Measurements from ENCODE around the gene PITPNC1.
"Not testable (repeated sequence)": the region's sequence is repeated elsewhere in the genome, so short reads cannot be mapped to it uniquely, and the experiment has no call there.

Gene PITPNC1

DNA sequence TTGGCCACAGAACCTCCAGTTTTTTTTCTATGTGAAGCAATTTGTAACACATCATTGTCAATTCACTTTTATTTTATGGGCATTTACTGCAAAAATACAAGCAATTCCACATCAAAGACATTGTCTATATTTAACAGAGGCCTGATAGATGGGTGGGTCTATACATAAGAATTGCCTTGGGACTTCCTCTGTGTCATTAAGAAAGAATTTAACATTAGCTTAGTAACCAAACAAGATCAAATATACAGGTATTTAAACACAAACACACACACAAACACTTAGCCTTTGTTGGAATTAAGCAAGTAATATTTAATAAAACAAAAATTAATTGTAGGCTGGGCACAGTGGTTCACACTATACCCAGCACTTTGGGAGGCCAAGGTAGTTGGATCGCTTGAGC, 4.3 kb upstream of the PITPNC1 start:
- DNase-seq, result no peak

- DNase-seq, result peak; percentile 91
Measured at GRCh38 chr17:67374329-67375053, 2.6 kb upstream of the PITPNC1 start.

DNA sequence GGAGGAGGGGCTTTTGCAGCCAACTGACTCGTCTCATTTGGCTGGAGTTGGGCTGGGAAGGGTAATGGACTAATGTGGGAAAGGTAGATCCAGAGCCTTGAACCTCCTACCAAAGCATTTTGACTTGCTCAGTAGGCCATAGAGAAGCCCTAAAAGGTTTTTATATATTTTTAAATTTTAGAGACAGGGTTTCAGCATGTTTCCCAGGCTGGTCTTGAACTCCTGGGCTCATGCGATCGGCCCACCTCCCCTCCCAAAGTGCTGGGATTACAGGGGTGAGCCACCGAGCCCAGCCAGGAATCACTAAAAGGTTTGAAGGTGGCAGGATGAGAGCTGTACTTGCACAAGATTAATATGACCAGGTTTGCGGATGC, 2.0 kb upstream of the PITPNC1 start:
- no peak for DNase-seq

DNA sequence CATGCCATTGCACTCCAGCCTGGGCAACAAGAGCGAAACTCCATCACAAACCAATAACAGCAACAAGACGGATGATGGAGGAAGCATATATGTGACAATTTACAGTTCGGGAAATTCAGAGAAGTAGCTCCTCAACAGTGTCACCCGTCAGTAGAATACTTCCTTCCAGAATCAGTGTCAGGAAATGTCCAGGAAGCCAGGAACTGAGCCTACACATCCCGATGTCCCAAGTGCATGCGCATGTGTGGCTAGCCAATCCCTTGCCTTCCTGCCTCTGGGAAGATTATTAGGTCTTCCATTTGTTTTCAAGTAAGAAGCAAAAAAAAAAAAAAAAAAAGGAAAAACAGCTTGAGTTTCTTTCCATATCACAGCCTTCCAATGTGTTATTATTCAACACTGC, 1.4 kb upstream of the PITPNC1 start:
- no peak for DNase-seq

GRCh38 chr17:67376415-67376736, 705 bp upstream of the PITPNC1 start:
- DNase-seq, result no peak

GRCh38 chr17:67377488-67378453, 690 bp downstream of the PITPNC1 start:
- DNase-seq, result peak; percentile 46

GRCh38 chr17:67378454-67379250, 1.6 kb downstream of the PITPNC1 start:
- peak; percentile 77 for DNase-seq

GRCh38 chr17:67379251-67379630, 2.2 kb downstream of the PITPNC1 start:
- DNase-seq, result no peak

- peak; percentile 82 for DNase-seq
Measured at GRCh38 chr17:67381929-67382257, 4.8 kb downstream of the PITPNC1 start.

GRCh38 chr17:67385122-67385988, 8.3 kb downstream of the PITPNC1 start:
- DNase-seq, result no peak

DNA sequence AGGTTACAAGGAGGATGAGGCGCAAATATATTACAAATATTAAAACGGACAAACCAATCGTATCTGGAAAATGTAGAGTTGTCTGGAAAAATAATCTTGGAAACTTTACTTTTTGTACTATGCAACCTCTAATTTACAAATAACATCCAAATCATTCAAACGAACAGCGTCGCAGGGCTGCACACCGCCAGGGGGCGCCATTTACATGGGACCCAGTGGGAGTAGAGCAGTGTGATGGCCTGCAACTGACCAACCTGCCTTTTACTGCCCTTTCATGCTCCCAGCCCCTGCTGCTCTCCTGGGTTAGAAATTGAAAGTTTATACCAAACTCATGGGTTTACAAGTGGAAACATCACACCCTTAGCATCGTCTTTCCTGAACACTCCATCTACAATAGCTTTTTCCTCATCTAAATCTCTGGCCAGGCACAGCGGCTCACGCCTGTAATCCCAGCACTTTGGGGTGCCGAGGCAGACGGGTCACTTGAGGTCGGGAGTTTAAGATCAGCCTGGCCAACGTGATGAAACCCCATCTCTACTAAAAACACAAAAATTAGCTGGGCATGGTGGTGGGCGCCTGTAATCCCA, 10.0 kb downstream of the PITPNC1 start:
- peak; percentile 48 for DNase-seq

DNA sequence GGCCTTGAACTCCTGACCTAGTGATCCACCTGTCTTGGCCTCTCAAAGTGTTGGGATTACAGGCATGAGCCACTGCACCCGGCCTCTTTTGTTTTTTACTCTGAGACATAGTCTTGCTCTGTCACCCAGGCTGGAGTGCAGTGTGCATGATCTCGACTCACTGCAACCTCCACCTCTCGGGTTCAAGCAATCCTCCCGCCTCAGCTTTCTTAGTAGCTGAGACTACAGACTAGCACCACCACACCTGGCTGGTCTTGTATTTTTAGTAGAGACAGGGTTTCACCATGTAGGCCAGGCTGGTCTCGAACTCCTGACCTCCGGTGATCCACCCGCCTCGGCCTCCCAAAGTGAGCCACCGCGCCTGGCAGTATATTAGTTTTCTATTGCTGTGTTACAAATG, 11.5 kb downstream of the PITPNC1 start:
- DNase-seq, result not testable (repeated sequence)

DNA sequence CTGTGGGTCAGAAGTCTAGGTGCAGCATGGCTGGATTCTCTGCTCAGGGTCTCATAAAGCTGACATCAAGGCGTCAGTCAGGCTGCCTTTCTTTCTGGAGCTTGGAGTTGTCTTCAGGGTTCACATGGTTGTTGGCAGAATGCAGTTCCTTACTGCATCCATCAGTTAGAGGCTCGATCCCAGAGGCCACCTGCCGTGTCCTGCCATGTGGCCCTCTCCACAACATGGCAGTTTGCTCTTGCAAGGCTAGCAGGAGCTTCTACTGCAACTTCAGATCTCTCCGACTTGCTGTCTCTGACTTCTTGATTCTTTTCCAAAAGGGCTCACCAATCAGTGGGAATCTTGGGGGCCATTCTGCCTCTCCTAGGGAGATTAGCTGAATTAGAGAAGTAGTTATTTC, 11.9 kb downstream of the PITPNC1 start:
- DNase-seq, result no peak

GRCh38 chr17:67390006-67390645, 13.0 kb downstream of the PITPNC1 start:
- no peak for DNase-seq

- peak; percentile 35 for DNase-seq
Measured at GRCh38 chr17:67390646-67391361, 13.7 kb downstream of the PITPNC1 start.

DNA sequence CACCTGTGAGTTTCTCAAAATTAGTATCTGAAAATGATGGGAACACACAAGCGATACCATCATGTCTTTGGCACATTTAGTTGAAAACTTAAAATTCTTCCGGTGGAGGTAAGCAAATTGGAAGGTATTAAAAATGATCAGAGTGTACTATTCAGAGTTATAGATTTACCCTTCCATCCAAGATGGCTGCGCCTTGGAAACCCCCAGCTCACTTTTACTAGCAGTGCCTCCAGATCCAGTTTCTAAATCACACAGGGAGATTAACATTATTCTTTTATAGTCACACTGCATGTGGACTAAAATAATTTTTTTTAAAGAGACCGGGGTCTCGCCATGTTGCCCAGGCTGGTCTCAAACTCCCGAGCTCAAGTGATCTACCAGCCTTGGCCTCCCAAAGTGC, 15.0 kb downstream of the PITPNC1 start:
- DNase-seq, result no peak

DNA sequence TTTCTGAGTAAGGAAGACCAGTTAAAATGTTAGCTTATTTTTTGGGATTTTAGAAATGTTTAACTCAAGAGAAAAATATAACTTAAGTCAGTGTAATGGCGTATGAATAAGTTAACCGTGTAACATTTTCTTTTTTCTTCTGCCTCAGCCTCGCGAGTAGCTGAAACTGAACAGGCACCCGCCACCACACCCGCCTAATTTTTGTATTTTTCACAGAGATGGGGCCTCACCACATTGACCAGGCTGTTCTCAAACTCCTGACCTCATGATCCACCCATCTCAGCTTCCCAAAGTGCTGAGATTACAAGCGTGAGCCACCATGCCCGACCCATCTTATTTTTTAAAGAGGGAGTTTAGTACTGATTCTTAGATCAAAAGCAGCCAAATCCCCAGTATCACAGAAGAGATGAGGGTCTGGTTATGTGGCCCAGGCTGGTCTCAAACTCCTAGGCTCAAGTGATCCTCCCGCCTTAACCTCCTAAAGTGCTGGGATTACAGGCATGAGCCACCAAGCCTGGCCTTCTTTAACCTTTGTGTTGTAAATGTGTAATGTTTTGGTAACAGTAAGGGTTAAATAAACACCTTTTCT, 16.8 kb downstream of the PITPNC1 start:
- no peak for DNase-seq

DNA sequence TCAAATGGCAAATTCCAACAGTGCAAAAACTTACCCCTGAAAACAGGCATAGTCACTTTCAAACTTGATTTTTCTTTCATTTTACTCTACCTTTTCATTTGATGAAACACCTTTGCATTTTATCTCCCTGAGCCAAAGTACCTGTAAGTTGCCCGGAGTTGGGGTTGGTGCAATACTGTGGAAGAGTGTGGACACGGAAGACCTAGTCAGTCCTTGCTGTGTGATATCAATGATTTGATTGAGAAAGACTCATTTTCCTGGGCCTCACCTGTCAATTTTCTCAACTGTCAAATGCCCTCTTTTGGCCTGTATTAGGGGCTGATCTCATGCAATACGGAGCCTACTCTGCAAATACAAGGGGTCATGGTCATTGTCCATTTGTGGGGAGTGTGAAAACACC, 22.6 kb downstream of the PITPNC1 start:
- no peak for DNase-seq

DNA sequence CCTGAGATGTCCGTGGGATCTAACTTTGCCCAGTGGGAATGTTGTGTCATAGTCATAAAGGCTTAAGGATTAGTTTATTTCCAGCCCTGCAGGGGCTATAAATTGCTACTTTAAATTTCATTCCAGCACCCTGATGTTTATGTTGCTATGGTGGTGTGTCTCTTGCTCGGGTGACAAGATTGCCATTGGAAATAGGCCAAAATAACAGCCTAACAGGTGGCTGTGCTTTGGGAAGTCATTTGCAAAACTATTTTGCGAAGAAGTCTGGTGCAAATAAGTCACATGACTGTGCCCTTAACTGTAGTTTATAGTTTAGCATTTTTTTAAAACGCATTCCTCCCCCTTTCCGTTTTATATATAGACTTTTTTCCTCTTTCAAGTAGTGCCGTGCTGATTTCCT, 23.1 kb downstream of the PITPNC1 start:
- DNase-seq, result no peak

DNA sequence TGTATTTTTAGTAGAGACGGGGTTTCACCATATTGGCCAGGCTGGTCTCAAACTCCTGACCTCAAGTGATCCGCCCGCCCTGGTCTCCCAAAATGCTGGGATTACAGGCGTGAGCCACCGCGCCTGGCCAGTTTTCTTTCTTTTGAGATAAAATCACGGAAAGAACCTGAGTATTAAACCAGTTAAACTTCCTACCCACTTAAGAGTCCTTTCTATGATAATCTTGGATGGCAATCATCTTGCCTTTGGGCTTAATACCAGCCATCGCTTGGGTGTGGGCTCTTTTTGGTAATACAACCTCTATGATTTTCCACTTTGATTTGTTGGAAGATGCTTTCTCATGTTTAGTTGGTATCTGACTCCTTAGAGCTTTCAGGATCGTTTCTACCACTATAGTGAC, 24.0 kb downstream of the PITPNC1 start:
- DNase-seq, result no peak
